Measurements from ENCODE around the gene TBCA.

The TBCA gene

DNA sequence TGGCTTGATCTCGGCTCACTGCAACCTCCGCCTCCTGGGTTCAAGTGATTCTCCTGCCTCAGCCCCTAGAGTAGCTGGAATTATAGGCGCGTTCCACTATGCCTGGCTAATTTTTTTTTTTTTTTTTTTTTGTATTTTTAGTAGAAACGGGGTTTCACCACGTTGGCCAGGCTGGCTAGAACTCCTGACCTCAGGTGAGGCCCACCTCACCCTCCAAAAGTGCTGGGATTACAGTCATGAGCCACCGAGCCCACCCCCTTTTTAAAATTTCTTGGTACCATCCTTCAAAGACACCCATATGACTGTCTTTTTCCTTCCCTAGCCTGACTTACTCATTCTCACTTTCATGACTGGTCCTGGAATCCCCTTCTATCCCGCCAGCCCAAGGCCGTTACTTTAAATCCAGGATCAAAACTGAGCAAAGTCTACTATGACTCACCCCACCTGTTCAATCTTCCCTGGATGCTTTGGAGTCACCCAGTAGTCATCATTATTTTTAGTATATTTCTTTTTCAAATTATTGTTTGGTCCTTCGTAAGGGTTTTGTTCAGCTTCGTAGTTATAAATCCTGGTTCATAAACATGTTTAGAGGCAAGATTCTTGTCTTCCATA lies 1.2 kb upstream of the TBCA start:
- no peak overlapping the region for H3K9ac ChIP-seq
- no peak overlapping the region for H3K4me2 ChIP-seq
- no peak for TF ChIP-seq Cebpa-rat (IDR thresholded peaks at IDR 0.05)
- no peak overlapping the region for H3K4me3 ChIP-seq
- H3K4me1 ChIP-seq, result peaks cover 22 to 39% (median 29%) of the 10 kb centered on the region in 10 experiments
- no peaks in the 10 kb centered on the region for H3K27me3 ChIP-seq
- H3K36me3 ChIP-seq, result peaks cover 9 to 23% (median 18%) of the 10 kb centered on the region in 11 experiments; a peak in 19 of 22 replicates
- H3K9me3 ChIP-seq (replicated peaks in 1 of 11), result peaks cover 0 to 2% (median 0%) of the 10 kb centered on the region in 11 experiments; a peak in 2 of 22 replicates
- no peak overlapping the region for H3K27ac ChIP-seq
- peaks cover 20 to 33% (median 30%) of the 10 kb centered on the region in 11 experiments; a peak in 18 of 22 replicates for H4K20me1 ChIP-seq

DNA sequence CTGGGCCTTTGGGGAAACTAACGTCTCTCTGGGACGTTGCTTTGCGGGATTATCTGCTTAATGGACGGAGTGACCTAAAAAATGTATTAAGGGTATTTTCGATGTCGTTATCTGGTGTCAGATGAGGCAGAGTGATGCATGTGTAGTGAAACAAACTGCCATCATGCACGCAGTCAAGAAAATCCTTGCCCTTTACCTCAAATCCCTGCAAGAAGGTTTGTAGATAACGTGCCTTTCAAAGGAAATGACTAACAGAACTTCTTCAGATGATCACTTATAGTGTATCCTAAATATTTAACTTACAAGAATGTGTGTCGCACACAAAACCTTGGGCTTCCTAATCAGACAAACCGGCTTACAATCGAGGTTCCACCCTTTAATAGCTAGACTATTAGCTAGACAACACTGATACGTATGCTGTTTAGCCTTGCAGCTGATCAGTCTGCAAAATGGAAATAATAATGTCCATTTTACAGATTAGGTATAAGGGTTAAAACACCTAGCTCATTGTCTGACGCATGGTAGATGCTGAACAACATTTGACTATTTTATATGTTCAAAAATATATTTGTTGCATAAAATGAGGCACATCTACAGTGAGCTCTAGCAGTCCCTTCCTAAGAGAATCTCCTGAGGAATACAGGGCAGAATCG lies 541 bp upstream of the TBCA start:
- H3K27ac ChIP-seq, result peak overlapping the region; percentile 95 to 100 (median 99); a peak in 21 of 22 replicates
- H3K36me3 ChIP-seq, result peaks cover 13 to 30% (median 25%) of the 10 kb centered on the region in 11 experiments; a peak in 21 of 22 replicates
- H3K4me1 ChIP-seq, result peaks cover 22 to 42% (median 29%) of the 10 kb centered on the region in 10 experiments
- H3K9ac ChIP-seq, result peak overlapping the region; percentile 95 to 100 (median 99)
- peaks cover 0 to 7% (median 2%) of the 10 kb centered on the region in 11 experiments; a peak in 10 of 22 replicates for H3K9me3 ChIP-seq (replicated peaks in 1 of 11)
- TF ChIP-seq Cebpa-rat (IDR thresholded peaks at IDR 0.05), result no peak
- peak overlapping the region; percentile 69 to 84 (median 77) for H3K4me3 ChIP-seq
- peak overlapping the region; percentile 80 to 96 (median 88) for H3K4me2 ChIP-seq
- peaks cover 20 to 40% (median 37%) of the 10 kb centered on the region in 11 experiments; a peak in 18 of 22 replicates for H4K20me1 ChIP-seq
- H3K27me3 ChIP-seq, result no peaks in the 10 kb centered on the region

DNA sequence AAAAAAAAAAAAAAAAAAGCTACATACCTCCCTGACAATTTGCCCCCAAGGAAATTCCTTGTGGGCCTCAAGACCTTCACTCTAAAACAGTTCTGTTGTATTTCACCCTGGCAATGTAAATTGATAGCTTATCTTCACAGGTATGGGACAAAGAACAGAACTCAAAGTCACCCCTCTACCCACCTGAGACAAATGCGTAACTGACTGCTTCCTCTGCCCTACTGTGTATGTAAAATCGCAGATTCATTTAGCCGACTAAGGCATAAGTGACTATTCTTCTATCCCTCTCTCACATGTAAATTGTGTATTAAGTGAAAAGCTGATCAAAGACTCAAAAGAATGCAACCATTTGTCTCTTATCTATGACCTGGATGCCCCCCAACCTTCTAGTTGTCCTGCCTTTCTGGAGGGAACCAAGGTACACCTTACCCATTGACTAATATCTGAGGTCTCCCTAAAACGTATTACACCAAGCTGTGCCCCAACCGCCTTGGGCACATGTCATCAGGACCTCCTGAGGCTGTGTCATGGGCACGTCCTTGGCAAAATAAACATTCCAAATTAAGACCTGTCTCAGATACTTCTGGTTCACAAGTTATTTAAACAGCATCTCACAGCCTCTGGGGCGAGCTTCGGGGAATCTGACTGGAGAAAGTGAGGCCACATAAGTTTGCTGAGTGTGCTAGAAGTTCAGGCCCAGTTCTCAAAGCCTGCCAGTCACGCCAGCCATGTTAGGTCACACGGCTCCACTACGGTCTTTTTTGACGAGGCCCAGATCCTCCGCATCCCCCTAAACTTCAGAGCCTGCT lies 954 bp downstream of the TBCA start:
- peak overlapping the region; percentile 95 to 100 (median 99) for H3K9ac ChIP-seq
- H3K4me3 ChIP-seq, result peak overlapping the region; percentile 69 to 84 (median 77)
- peaks cover 28 to 45% (median 40%) of the 10 kb centered on the region in 11 experiments for H3K36me3 ChIP-seq
- H3K27ac ChIP-seq, result peak overlapping the region; percentile 95 to 100 (median 99)
- peak overlapping the region; percentile 79 to 96 (median 88) for H3K4me2 ChIP-seq
- no peak for TF ChIP-seq Cebpa-rat (IDR thresholded peaks at IDR 0.05)
- peaks cover 0 to 22% (median 17%) of the 10 kb centered on the region in 11 experiments; a peak in 17 of 22 replicates for H3K9me3 ChIP-seq (replicated peaks in 1 of 11)
- no peaks in the 10 kb centered on the region for H3K27me3 ChIP-seq
- H4K20me1 ChIP-seq, result peaks cover 22 to 55% (median 50%) of the 10 kb centered on the region in 11 experiments; a peak in 18 of 22 replicates
- H3K4me1 ChIP-seq, result peaks cover 22 to 57% (median 29%) of the 10 kb centered on the region in 10 experiments

DNA sequence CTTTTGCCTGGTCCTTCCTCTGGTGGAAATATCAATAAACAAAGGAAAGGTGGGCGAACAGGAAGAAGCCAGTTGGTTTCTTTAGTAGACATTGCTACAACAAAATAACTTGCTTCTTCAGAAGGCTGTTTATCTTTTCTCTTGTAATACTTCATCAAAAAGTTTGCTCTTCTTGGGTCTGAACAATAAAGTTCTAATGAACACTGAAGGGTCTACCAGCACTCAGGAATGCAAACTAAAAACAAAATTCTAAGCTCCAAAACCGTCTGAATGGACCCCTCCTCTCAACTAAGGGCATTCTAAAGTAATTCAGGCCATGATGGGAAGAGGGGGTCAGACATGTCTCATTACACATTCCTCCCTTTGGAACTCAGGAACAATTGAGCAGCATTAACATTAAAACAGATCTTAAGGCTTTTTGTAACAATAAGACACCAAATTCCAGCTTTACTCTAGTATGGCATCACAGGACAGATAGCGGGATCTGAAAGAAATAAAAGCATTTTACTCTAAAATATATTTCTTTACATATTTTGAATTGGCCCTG lies 2.3 kb downstream of the TBCA start:
- Histone ChIP-seq H3K9me3 (replicated peaks in 1 of 11) (peaks cover 0 to 36% (median 27%) of the 10 kb centered on the region in 11 experiments; a peak in 17 of 22 replicates), H3K4me3 (peak overlapping the region in 9 of 10 experiments; percentile 69 to 84 (median 78); a peak in 14 of 20 replicates), H3K4me2 (peak overlapping the region; percentile 79 to 96 (median 88)), H3K27ac (peak overlapping the region in 2 of 11 experiments; percentile 96 to 99; a peak in 2 of 22 replicates), H3K36me3 (peaks cover 42 to 59% (median 53%) of the 10 kb centered on the region in 11 experiments), H3K9ac (peak overlapping the region in 10 of 11 experiments; percentile 95 to 100 (median 99); a peak in 16 of 22 replicates), H4K20me1 (peaks cover 22 to 69% (median 63%) of the 10 kb centered on the region in 11 experiments; a peak in 18 of 22 replicates), H3K4me1 (peaks cover 21 to 54% (median 29%) of the 10 kb centered on the region in 10 experiments), H3K27me3 (no peaks in the 10 kb centered on the region)
- no peak for TF ChIP-seq Cebpa-rat (IDR thresholded peaks at IDR 0.05)

DNA sequence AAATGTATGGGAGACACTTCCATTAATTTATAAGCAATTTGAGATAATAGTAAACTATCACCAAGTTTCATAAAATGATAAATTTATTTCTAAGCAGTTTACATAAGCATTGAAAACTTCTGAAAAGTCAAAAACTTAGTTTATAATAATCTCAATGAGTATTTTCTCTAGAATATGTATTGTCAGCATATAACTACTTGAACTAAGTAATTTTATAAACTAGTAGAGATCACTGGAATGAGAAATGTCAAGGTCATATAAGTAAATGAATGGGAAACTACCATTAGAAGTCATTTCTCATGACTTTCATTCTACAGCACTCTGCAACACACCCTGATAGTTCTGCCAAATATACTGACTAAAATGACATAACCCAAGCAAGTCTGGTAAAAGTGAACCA lies 3.4 kb downstream of the TBCA start:
- H3K4me2 ChIP-seq, result peak overlapping the region in 9 of 11 experiments; percentile 79 to 96 (median 88); a peak in 12 of 22 replicates
- H3K27ac ChIP-seq, result no peak overlapping the region
- 0 out of 20 replicates have a peak overlapping the region, but pooled peaks of 2 of the 10 experiments have one; percentile 82 to 84 for H3K4me3 ChIP-seq

DNA sequence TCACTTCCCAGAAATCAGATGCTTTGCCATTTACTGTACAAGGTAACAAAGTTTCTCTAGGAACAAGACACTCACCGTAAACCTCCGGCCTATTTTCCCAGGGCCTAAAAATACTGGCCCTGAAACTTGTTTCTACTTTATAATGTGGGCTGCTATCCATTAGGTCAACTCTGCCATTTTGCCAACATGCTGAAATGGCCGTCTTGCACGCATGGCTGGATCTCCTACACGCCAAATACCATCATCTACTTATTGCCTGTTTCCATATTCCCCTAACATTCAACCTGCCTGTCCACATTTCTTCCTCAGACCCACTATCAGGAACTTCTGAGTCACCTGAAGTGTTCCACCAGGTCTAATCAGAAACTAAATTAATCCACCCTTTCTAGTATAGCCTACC lies 4.7 kb downstream of the TBCA start:
- no peak for TF ChIP-seq Cebpa-rat (IDR thresholded peaks at IDR 0.05)
- peaks cover 17 to 49% (median 24%) of the 10 kb centered on the region in 10 experiments for H3K4me1 ChIP-seq
- H3K4me2 ChIP-seq, result peak overlapping the region in 1 of 11 experiments; percentile 42; a peak in 3 of 22 replicates
- H3K27ac ChIP-seq, result no peak overlapping the region
- H3K9ac ChIP-seq, result no peak overlapping the region
- no peak overlapping the region for H3K4me3 ChIP-seq
- H3K9me3 ChIP-seq (replicated peaks in 1 of 11), result peaks cover 11 to 59% (median 48%) of the 10 kb centered on the region in 11 experiments; a peak in 20 of 22 replicates
- peaks cover 22 to 89% (median 78%) of the 10 kb centered on the region in 11 experiments; a peak in 19 of 22 replicates for H4K20me1 ChIP-seq
- H3K36me3 ChIP-seq, result peaks cover 65 to 82% (median 76%) of the 10 kb centered on the region in 11 experiments
- no peaks in the 10 kb centered on the region for H3K27me3 ChIP-seq

More for the DNA sequence above, 3.4 kb downstream of the TBCA start:
- no peak for TF ChIP-seq Cebpa-rat (IDR thresholded peaks at IDR 0.05)
- Histone ChIP-seq H3K9me3 (replicated peaks in 1 of 11) (peaks cover 2 to 47% (median 37%) of the 10 kb centered on the region in 11 experiments; a peak in 20 of 22 replicates), H3K4me1 (peaks cover 21 to 54% (median 29%) of the 10 kb centered on the region in 10 experiments), H3K9ac (peak overlapping the region in 1 of 11 experiments; percentile 100; a peak in 1 of 22 replicates), H3K36me3 (peaks cover 53 to 70% (median 64%) of the 10 kb centered on the region in 11 experiments), H3K27me3 (no peaks in the 10 kb centered on the region), H4K20me1 (peaks cover 22 to 80% (median 73%) of the 10 kb centered on the region in 11 experiments; a peak in 19 of 22 replicates)

- Histone ChIP-seq H3K27me3 (no peaks in the 10 kb centered on the region), H4K20me1 (peaks cover 22 to 96% (median 80%) of the 10 kb centered on the region in 11 experiments; a peak in 19 of 22 replicates), H3K4me1 (peaks cover 17 to 49% (median 23%) of the 10 kb centered on the region in 10 experiments), H3K27ac (no peak overlapping the region), H3K9ac (no peak overlapping the region), H3K4me3 (no peak overlapping the region), H3K36me3 (peaks cover 70 to 92% (median 82%) of the 10 kb centered on the region in 11 experiments), H3K4me2 (peak overlapping the region in 1 of 11 experiments; percentile 23; a peak in 2 of 22 replicates), H3K9me3 (replicated peaks in 1 of 11) (peaks cover 16 to 66% (median 55%) of the 10 kb centered on the region in 11 experiments)
- no peak for TF ChIP-seq Cebpa-rat (IDR thresholded peaks at IDR 0.05)
Observed at GRCh38 chr5:77770293-77771005, 5.7 kb downstream of the TBCA start.

Measured in BLaER1 treated with 17β-estradiol and CSF1 and Interleukin-3, amounts not matched to agents 10 nM and 100 nM (cell line).